Fibroblast of the aortic adventitia (primary cell): Measurements from ENCODE around the gene DNAH10. TPM values are rescaled to one million over a fixed set of nuclear protein-coding genes. Genes with fewer than 3 reads are reported as not detected.

Source experiments
- DNase-seq: peaks from one replicate; pipeline ENCODE4 v3.0.0-alpha.2; 2010; ENCODE audit warnings: low read depth
- H3K4me3 ChIP-seq: 2 replicates; pipeline ENCODE4 v1.5.1; 2011; ENCODE audit warnings: low read depth, mild to moderate bottlenecking, control low read depth, low read length, moderate library complexity
- CTCF ChIP-seq: IDR thresholded peaks from 2 replicates; pipeline ENCODE4 v1.5.1; 2011; ENCODE audit warnings: mild to moderate bottlenecking, low read length, control low read depth, inconsistent platforms; ENCODE audit not compliant: insufficient read depth
- total RNA-seq: library from RNA; depleted of rRNA; stranded (reverse); fragments of >200 nt; gene quantifications from 2 replicates; pipeline ENCODE4 v1.2.3, GENCODE V29; 2012; ENCODE audit warnings: low replicate concordance

DNAH10 gene
- total RNA-seq, 1 donor: 0.18 TPM

- no peak overlapping the region for H3K4me3 ChIP-seq
- no peak for DNase-seq
- no peak for TF ChIP-seq CTCF
Measured at GRCh38 chr12:123948796-123949769, 187.0 kb downstream of the DNAH10 start.

GRCh38 chr12:123949770-123950165 lies 187.7 kb downstream of the DNAH10 start:
- no peak overlapping the region for H3K4me3 ChIP-seq
- TF ChIP-seq CTCF: no peak
- no peak for DNase-seq

GRCh38 chr12:123950476-123951349 lies 188.6 kb downstream of the DNAH10 start:
- H3K4me3 ChIP-seq: no peak overlapping the region
- DNase-seq: peak; percentile 28
- TF ChIP-seq CTCF: no peak

GRCh38 chr12:123951467-123951866 lies 189.4 kb downstream of the DNAH10 start:
- H3K4me3 ChIP-seq: no peak overlapping the region
- DNase-seq: no peak
- TF ChIP-seq CTCF: no peak

GRCh38 chr12:123952037-123952436 lies 189.9 kb downstream of the DNAH10 start:
- H3K4me3 ChIP-seq: no peak overlapping the region
- no peak for TF ChIP-seq CTCF
- DNase-seq: no peak

- DNase-seq: no peak
- no peak for TF ChIP-seq CTCF
- H3K4me3 ChIP-seq: no peak overlapping the region
Measured at GRCh38 chr12:123954647-123955350, 192.7 kb downstream of the DNAH10 start.
